Activated naive CD8-positive, alpha-beta T cell (primary cell): ENCODE data around the gene H6PD.

ENCODE experiments used
- H3K27ac Mint-ChIP-seq: one replicate; pipeline ENCODE4 v1.8.0; 2021; ENCODE audit warnings: mixed read lengths
- H3K27me3 Mint-ChIP-seq: one replicate; pipeline ENCODE4 v1.8.0; 2021; ENCODE audit warnings: mixed read lengths
- H3K36me3 Mint-ChIP-seq: one replicate; pipeline ENCODE4 v1.8.0; 2021; ENCODE audit warnings: mixed read lengths
- H3K4me1 Mint-ChIP-seq: one replicate; pipeline ENCODE4 v1.8.0; 2021; ENCODE audit warnings: low read depth, mixed read lengths
- H3K4me3 Mint-ChIP-seq: one replicate; pipeline ENCODE4 v1.8.0; 2021; ENCODE audit warnings: mild to moderate bottlenecking, mixed read lengths
- H3K9me3 Mint-ChIP-seq: one replicate; pipeline ENCODE4 v1.8.0; 2021; ENCODE audit warnings: low read depth, mixed read lengths

H6PD gene

GRCh38 chr1:9269721-9270120, 35.1 kb downstream of the H6PD start:
- no peak overlapping the region for H3K27ac Mint-ChIP-seq
- no peaks in the 10 kb centered on the region for H3K36me3 Mint-ChIP-seq
- H3K27me3 Mint-ChIP-seq = no peaks in the 10 kb centered on the region
- H3K4me1 Mint-ChIP-seq = peaks cover 1% of the 10 kb centered on the region
- H3K4me3 Mint-ChIP-seq = no peak overlapping the region
- no peaks in the 10 kb centered on the region for H3K9me3 Mint-ChIP-seq

GRCh38 chr1:9270290-9270883, 35.8 kb downstream of the H6PD start:
- H3K4me1 Mint-ChIP-seq = peaks cover 6% of the 10 kb centered on the region
- no peaks in the 10 kb centered on the region for H3K36me3 Mint-ChIP-seq
- no peaks in the 10 kb centered on the region for H3K27me3 Mint-ChIP-seq
- H3K9me3 Mint-ChIP-seq = no peaks in the 10 kb centered on the region
- H3K27ac Mint-ChIP-seq = no peak overlapping the region
- no peak overlapping the region for H3K4me3 Mint-ChIP-seq

GRCh38 chr1:9271283-9271682, 36.7 kb downstream of the H6PD start:
- Mint-ChIP-seq H3K4me3 (no peak overlapping the region), H3K27ac (no peak overlapping the region)

GRCh38 chr1:9271861-9272595, 37.5 kb downstream of the H6PD start:
- peaks cover 14% of the 10 kb centered on the region for H3K4me1 Mint-ChIP-seq
- H3K27me3 Mint-ChIP-seq = no peaks in the 10 kb centered on the region
- H3K9me3 Mint-ChIP-seq = no peaks in the 10 kb centered on the region
- no peak overlapping the region for H3K4me3 Mint-ChIP-seq
- H3K27ac Mint-ChIP-seq = no peak overlapping the region
- H3K36me3 Mint-ChIP-seq = no peaks in the 10 kb centered on the region

More at GRCh38 chr1:9271283-9271682, 36.7 kb downstream of the H6PD start:
- Mint-ChIP-seq H3K4me1 (peaks cover 15% of the 10 kb centered on the region), H3K27me3 (no peaks in the 10 kb centered on the region), H3K9me3 (no peaks in the 10 kb centered on the region), H3K36me3 (no peaks in the 10 kb centered on the region)

GRCh38 chr1:9273177-9273576, 38.6 kb downstream of the H6PD start:
- Mint-ChIP-seq H3K4me3 (no peak overlapping the region), H3K27me3 (no peaks in the 10 kb centered on the region)

GRCh38 chr1:9275161-9275560, 40.6 kb downstream of the H6PD start:
- H3K27ac Mint-ChIP-seq = no peak overlapping the region
- no peaks in the 10 kb centered on the region for H3K27me3 Mint-ChIP-seq
- no peaks in the 10 kb centered on the region for H3K36me3 Mint-ChIP-seq
- H3K4me1 Mint-ChIP-seq = peaks cover 29% of the 10 kb centered on the region
- no peaks in the 10 kb centered on the region for H3K9me3 Mint-ChIP-seq
- no peak overlapping the region for H3K4me3 Mint-ChIP-seq

More at GRCh38 chr1:9273177-9273576, 38.6 kb downstream of the H6PD start:
- H3K4me1 Mint-ChIP-seq = peaks cover 14% of the 10 kb centered on the region
- no peaks in the 10 kb centered on the region for H3K9me3 Mint-ChIP-seq
- H3K36me3 Mint-ChIP-seq = no peaks in the 10 kb centered on the region
- H3K27ac Mint-ChIP-seq = no peak overlapping the region

GRCh38 chr1:9275567-9276034, 41.0 kb downstream of the H6PD start:
- H3K4me1 Mint-ChIP-seq = peaks cover 32% of the 10 kb centered on the region
- H3K27ac Mint-ChIP-seq = no peak overlapping the region
- no peaks in the 10 kb centered on the region for H3K36me3 Mint-ChIP-seq
- no peaks in the 10 kb centered on the region for H3K27me3 Mint-ChIP-seq
- H3K9me3 Mint-ChIP-seq = no peaks in the 10 kb centered on the region
- H3K4me3 Mint-ChIP-seq = no peak overlapping the region

- Mint-ChIP-seq H3K27ac (no peak overlapping the region), H3K36me3 (no peaks in the 10 kb centered on the region), H3K27me3 (no peaks in the 10 kb centered on the region), H3K4me3 (no peak overlapping the region), H3K9me3 (no peaks in the 10 kb centered on the region), H3K4me1 (peaks cover 43% of the 10 kb centered on the region)
These were observed 43.5 kb downstream of the H6PD start for GRCh38 chr1:9278116-9278515.

- H3K9me3 Mint-ChIP-seq = no peaks in the 10 kb centered on the region
- H3K4me1 Mint-ChIP-seq = peaks cover 49% of the 10 kb centered on the region
- H3K36me3 Mint-ChIP-seq = no peaks in the 10 kb centered on the region
- no peak overlapping the region for H3K27ac Mint-ChIP-seq
- no peaks in the 10 kb centered on the region for H3K27me3 Mint-ChIP-seq
- H3K4me3 Mint-ChIP-seq = no peak overlapping the region
These were observed 44.1 kb downstream of the H6PD start for GRCh38 chr1:9278585-9279153.

- Mint-ChIP-seq H3K4me3 (peak overlapping the region; percentile 51), H3K27me3 (no peaks in the 10 kb centered on the region), H3K27ac (no peak overlapping the region), H3K4me1 (peaks cover 55% of the 10 kb centered on the region), H3K36me3 (no peaks in the 10 kb centered on the region), H3K9me3 (no peaks in the 10 kb centered on the region)
These were observed 44.7 kb downstream of the H6PD start for GRCh38 chr1:9279172-9279840.

GRCh38 chr1:9280015-9280860, 45.7 kb downstream of the H6PD start:
- Mint-ChIP-seq H3K9me3 (no peaks in the 10 kb centered on the region), H3K27me3 (no peaks in the 10 kb centered on the region), H3K4me3 (peak overlapping the region; percentile 38), H3K4me1 (peaks cover 57% of the 10 kb centered on the region), H3K36me3 (no peaks in the 10 kb centered on the region), H3K27ac (no peak overlapping the region)

GRCh38 chr1:9281071-9281827, 46.7 kb downstream of the H6PD start:
- Mint-ChIP-seq H3K4me1 (peaks cover 47% of the 10 kb centered on the region), H3K36me3 (no peaks in the 10 kb centered on the region), H3K4me3 (no peak overlapping the region), H3K27ac (peak overlapping the region; percentile 50), H3K9me3 (no peaks in the 10 kb centered on the region), H3K27me3 (no peaks in the 10 kb centered on the region)

- no peaks in the 10 kb centered on the region for H3K36me3 Mint-ChIP-seq
These were observed 47.5 kb downstream of the H6PD start for GRCh38 chr1:9281908-9282695.

More at GRCh38 chr1:9281908-9282695, 47.5 kb downstream of the H6PD start:
- no peak overlapping the region for H3K4me3 Mint-ChIP-seq
- no peak overlapping the region for H3K27ac Mint-ChIP-seq
- no peaks in the 10 kb centered on the region for H3K9me3 Mint-ChIP-seq
- peaks cover 47% of the 10 kb centered on the region for H3K4me1 Mint-ChIP-seq
- H3K27me3 Mint-ChIP-seq = no peaks in the 10 kb centered on the region
